ENCODE results near the gene CORT.
"Not testable (repeated sequence)": the region's sequence is repeated elsewhere in the genome, so short reads cannot be mapped to it uniquely, and the experiment has no call there.

The CORT gene

DNA sequence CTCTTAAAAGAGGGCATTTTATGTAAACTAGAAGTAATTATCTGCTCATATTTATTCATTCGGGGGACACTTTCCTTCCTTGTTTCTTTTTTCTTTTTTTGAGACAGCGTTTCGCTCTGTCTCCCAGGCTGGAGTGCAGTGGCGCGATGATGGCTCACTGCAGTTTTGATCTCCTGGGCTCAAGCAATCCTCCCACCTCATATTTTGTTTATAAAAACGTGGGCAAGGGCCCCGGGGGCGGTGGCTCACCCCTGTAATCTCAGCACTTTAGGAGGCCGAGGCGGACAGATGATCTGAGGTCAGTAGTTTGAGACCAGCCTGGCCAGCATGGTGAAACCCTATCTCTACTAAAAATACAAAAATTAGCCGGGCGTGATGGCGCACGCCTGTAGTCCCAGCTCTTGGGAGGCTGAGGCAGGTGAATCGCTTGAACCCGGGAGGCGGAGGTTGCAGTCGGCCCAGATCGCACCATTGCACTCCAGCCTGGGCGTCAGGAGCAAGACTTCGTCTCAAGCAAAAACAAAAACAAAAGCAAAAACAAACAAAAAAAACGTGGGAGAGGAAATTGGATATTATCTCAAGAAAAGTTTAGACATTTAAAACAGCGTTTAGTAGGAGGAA, 23.4 kb downstream of the CORT start:
- DNase-seq (ENCODE audit: low spot score in 2 of 2): no peak
- Histone ChIP-seq H3K27me3 (ENCODE audit: low read depth) (no peaks in the 10 kb centered on the region), H3K4me1 (peaks cover 19% of the 10 kb centered on the region), H3K4me3 (no peak overlapping the region), H3K9me3 (no peaks in the 10 kb centered on the region), H3K36me3 (replicated peaks) (peaks cover 13% of the 10 kb centered on the region)
- in situ Hi-C loops (cut with MboI; ENCODE audit: low sequenced_read_pairs): no loop called here

GRCh38 chr1:10474309-10474612, 24.4 kb downstream of the CORT start:
- DNase-seq (ENCODE audit: low spot score in 2 of 2); H3K27me3 ChIP-seq (ENCODE audit: low read depth); H3K36me3 ChIP-seq (replicated peaks); H3K9me3 ChIP-seq; in situ Hi-C loops (cut with MboI; ENCODE audit: low sequenced_read_pairs): not testable (repeated sequence)
- Histone ChIP-seq H3K4me3 (peak overlapping the region; percentile 84), H3K4me1 (peaks cover 19% of the 10 kb centered on the region)

- in situ Hi-C loops (cut with MboI; ENCODE audit: low sequenced_read_pairs): loop anchor here (25.0 kb wide), 1 partner anchor 88 kb away; the partner anchor contains the start of gene PGD
- H3K4me1 ChIP-seq: peaks cover 19% of the 10 kb centered on the region
Measured at GRCh38 chr1:10474613-10475507, 25.0 kb downstream of the CORT start, which contains the start of gene PEX14. Gene PEX14 (plus strand): TSS chr1:10474950. CDS start chr1:10474967, 17 bp downstream.

GRCh38 chr1:10475510-10475909, 25.7 kb downstream of the CORT start:
- DNase-seq (ENCODE audit: low spot score in 2 of 2): no peak
- Histone ChIP-seq H3K27me3 (ENCODE audit: low read depth) (no peaks in the 10 kb centered on the region), H3K4me3 (peak overlapping the region; percentile 84), H3K9me3 (no peaks in the 10 kb centered on the region), H3K4me1 (peaks cover 19% of the 10 kb centered on the region), H3K36me3 (replicated peaks) (no peaks in the 10 kb centered on the region)
- in situ Hi-C loops (cut with MboI; ENCODE audit: low sequenced_read_pairs): loop anchor here (25.0 kb wide), 1 partner anchor 88 kb away; the partner anchor contains the start of gene PGD

More at GRCh38 chr1:10474613-10475507, 25.0 kb downstream of the CORT start, which contains the start of gene PEX14:
- Histone ChIP-seq H3K27me3 (ENCODE audit: low read depth) (no peaks in the 10 kb centered on the region), H3K9me3 (no peaks in the 10 kb centered on the region), H3K4me3 (peak within 1 kb of the TSS; percentile 84), H3K36me3 (replicated peaks) (no peaks in the 10 kb centered on the region; the same call in 1 of the 2 replicates)
- DNase-seq (ENCODE audit: low spot score in 2 of 2): peak; percentile 92 to 95

DNA sequence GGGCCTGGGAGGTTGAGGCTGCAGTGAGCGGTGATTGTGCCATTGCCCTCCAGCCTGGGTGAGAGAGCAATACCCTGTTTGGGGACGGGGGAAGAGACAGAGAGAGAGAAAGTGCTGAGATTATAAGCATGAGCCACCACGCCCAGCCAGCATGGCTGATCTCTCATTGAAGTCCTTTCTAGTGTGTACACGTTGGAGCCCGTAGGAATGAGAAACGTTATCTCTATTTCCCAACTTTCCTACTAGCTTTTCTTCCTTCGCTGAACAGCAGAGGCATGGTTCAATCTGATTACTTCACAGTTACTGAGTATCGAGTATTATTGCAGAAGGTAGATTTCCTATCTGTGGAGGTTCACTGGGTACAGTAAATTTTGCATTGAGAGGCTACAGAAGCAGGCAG, 29.5 kb downstream of the CORT start:
- H3K9me3 ChIP-seq: no peaks in the 10 kb centered on the region
- H3K4me3 ChIP-seq: no peak overlapping the region
- in situ Hi-C loops (cut with MboI; ENCODE audit: low sequenced_read_pairs): loop anchor here (25.0 kb wide), 1 partner anchor 92 kb away; the partner anchor contains the start of gene PGD
- peaks cover 8% of the 10 kb centered on the region for H3K4me1 ChIP-seq
- no peaks in the 10 kb centered on the region for H3K36me3 ChIP-seq (replicated peaks)
- no peak for DNase-seq (ENCODE audit: low spot score in 2 of 2)
- no peaks in the 10 kb centered on the region for H3K27me3 ChIP-seq (ENCODE audit: low read depth)

- in situ Hi-C loops (cut with MboI; ENCODE audit: low sequenced_read_pairs): loop anchor here (25.0 kb wide), 1 partner anchor 93 kb away; the partner anchor contains the start of gene PGD
- DNase-seq (ENCODE audit: low spot score in 2 of 2): no peak
- Histone ChIP-seq H3K36me3 (replicated peaks) (no peaks in the 10 kb centered on the region), H3K9me3 (no peaks in the 10 kb centered on the region), H3K27me3 (ENCODE audit: low read depth) (no peaks in the 10 kb centered on the region), H3K4me1 (peaks cover 6% of the 10 kb centered on the region), H3K4me3 (no peak overlapping the region)
Measured at GRCh38 chr1:10480614-10481013, 30.8 kb downstream of the CORT start.

GRCh38 chr1:10484521-10484920, 34.7 kb downstream of the CORT start:
- H3K36me3 ChIP-seq (replicated peaks): no peaks in the 10 kb centered on the region
- no peaks in the 10 kb centered on the region for H3K27me3 ChIP-seq (ENCODE audit: low read depth)
- H3K9me3 ChIP-seq: peaks cover 4% of the 10 kb centered on the region; the same call in 1 of the 2 replicates
- in situ Hi-C loops (cut with MboI; ENCODE audit: low sequenced_read_pairs): loop anchor here (25.0 kb wide), 1 partner anchor 97 kb away; the partner anchor contains the start of gene PGD
- no peak overlapping the region for H3K4me3 ChIP-seq
- H3K4me1 ChIP-seq: peaks cover 3% of the 10 kb centered on the region; the same call in 1 of the 2 replicates
- no peak for DNase-seq (ENCODE audit: low spot score in 2 of 2)

DNA sequence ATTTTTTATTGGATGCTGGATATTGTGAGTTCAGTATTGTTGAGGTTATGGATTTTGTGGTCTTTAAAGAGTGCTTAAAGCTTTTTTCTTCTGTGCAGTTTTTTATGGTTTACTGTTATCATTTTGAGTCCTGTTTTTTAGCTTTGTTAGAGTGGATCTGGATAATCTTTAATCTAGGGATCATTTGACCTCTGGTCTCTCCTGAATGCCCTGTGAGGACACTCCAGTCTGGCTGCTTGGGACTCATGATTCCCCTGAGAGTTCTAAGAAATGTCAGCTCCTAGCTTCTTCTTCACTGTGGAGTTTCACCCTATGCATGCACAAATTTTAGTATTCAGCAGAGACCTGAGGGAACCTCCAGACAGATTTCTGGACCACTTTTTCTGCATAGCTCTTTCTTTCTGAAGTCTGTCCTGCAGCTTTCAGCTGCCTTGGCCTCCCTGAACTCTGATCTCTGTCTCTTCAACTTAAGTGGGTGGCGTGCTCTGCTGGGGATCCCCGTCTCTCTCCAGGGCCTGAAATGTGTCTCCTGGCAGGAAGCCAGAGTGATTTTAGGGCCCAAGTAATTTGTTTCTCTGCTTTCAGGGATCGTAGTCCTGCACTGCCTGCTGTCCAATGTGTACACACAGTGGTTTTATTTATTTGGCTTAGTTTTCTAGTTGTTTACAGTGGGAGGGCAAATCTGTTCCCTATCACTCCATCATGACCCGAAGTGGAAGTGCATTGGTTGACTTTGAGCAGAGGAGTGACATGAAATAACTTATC, 39.6 kb downstream of the CORT start:
- Histone ChIP-seq H3K36me3 (replicated peaks) (no peaks in the 10 kb centered on the region), H3K27me3 (ENCODE audit: low read depth) (no peaks in the 10 kb centered on the region), H3K4me1 (peaks cover 23% of the 10 kb centered on the region), H3K4me3 (no peak overlapping the region), H3K9me3 (peaks cover 4% of the 10 kb centered on the region; the same call in 1 of the 2 replicates)
- in situ Hi-C loops (cut with MboI; ENCODE audit: low sequenced_read_pairs): loop anchor here (25.0 kb wide), 1 partner anchor 102 kb away; the partner anchor contains the start of gene PGD
- no peak for DNase-seq (ENCODE audit: low spot score in 2 of 2)

GRCh38 chr1:10490286-10490970, 40.6 kb downstream of the CORT start:
- no peak overlapping the region for H3K4me3 ChIP-seq
- no peaks in the 10 kb centered on the region for H3K27me3 ChIP-seq (ENCODE audit: low read depth)
- H3K9me3 ChIP-seq: peaks cover 4% of the 10 kb centered on the region; the same call in 1 of the 2 replicates
- in situ Hi-C loops (cut with MboI; ENCODE audit: low sequenced_read_pairs): loop anchor here (25.0 kb wide), 1 partner anchor 103 kb away; the partner anchor contains the start of gene PGD
- peaks cover 26% of the 10 kb centered on the region for H3K4me1 ChIP-seq
- no peak for DNase-seq (ENCODE audit: low spot score in 2 of 2)
- no peaks in the 10 kb centered on the region for H3K36me3 ChIP-seq (replicated peaks)

DNA sequence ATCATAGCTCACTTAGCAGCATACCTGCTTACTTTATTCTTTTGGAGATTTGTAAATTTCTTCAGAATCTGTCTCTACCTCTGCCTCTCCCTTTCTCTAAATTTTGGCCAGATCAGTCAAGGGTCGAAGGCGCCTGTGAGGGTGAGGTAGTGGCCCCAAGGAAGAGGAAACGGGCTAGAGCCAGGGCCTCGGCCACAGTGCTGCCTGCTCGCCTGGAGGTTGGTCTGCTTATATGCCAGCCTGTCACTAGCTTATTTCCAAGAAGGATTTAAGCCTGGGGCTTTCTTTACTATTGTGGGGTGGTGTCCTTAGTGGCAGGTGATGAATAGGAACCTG, 44.6 kb downstream of the CORT start:
- in situ Hi-C loops (cut with MboI; ENCODE audit: low sequenced_read_pairs): loop anchor here (25.0 kb wide), 1 partner anchor 107 kb away; the partner anchor contains the start of gene PGD
- DNase-seq (ENCODE audit: low spot score in 2 of 2): no peak

DNA sequence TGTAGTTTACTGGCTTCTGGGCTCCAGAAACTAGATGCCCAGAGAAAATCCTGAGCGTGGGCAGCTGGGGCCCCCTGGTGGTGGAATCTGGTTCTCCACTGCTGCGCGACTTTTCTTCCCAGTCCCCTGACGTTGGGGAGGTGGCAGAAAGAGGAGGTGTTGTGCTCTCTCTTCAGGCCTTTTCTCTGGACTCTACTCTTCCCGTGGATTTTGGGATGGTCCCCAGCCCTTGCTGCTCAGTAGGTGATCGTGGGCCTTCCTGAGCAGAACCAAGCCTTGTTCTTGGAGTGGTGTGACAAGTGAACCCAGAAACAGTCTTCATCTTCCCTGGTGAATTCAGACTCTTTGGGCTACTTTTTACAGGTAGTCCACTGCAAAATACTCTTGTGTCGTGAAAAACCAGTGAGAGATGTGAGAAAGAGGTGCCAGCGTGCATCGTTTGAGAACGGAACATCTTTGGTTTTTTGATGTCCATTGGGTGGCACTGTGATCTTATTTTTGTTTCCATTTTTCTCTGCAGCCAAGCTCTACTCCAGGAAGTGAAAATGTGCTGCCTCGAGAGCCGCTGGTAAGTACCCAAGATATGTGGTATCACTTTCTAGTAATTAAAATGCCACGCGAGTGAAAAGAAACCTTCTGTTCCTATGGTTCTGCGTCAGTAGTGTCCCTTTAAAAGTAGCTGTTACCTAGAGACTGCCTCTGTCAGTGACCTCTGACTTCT, 45.1 kb downstream of the CORT start:
- Histone ChIP-seq H3K27me3 (ENCODE audit: low read depth) (no peaks in the 10 kb centered on the region), H3K4me1 (peaks cover 18% of the 10 kb centered on the region), H3K36me3 (replicated peaks) (peaks cover 8% of the 10 kb centered on the region), H3K9me3 (no peaks in the 10 kb centered on the region), H3K4me3 (no peak overlapping the region)
- in situ Hi-C loops (cut with MboI; ENCODE audit: low sequenced_read_pairs): loop anchor here (5.0 to 25.0 kb wide), 2 partner anchors 63 to 108 kb away; partner anchors contain the start of genes CENPS and PGD
- peak; percentile 54 to 87 for DNase-seq (ENCODE audit: low spot score in 2 of 2)

More for the DNA sequence above, 44.6 kb downstream of the CORT start:
- peaks cover 8% of the 10 kb centered on the region for H3K36me3 ChIP-seq (replicated peaks)
- H3K4me1 ChIP-seq: peaks cover 24% of the 10 kb centered on the region
- H3K27me3 ChIP-seq (ENCODE audit: low read depth): no peaks in the 10 kb centered on the region
- H3K4me3 ChIP-seq: no peak overlapping the region
- no peaks in the 10 kb centered on the region for H3K9me3 ChIP-seq

- DNase-seq (ENCODE audit: low spot score in 2 of 2): no peak
- peaks cover 8% of the 10 kb centered on the region for H3K36me3 ChIP-seq (replicated peaks)
- in situ Hi-C loops (cut with MboI; ENCODE audit: low sequenced_read_pairs): loop anchor here (5.0 to 25.0 kb wide), 2 partner anchors 63 to 108 kb away; partner anchors contain the start of genes CENPS and PGD
- H3K4me3 ChIP-seq: no peak overlapping the region
- no peaks in the 10 kb centered on the region for H3K9me3 ChIP-seq
- H3K27me3 ChIP-seq (ENCODE audit: low read depth): no peaks in the 10 kb centered on the region
- H3K4me1 ChIP-seq: peaks cover 14% of the 10 kb centered on the region
Measured at GRCh38 chr1:10495475-10495817, 45.6 kb downstream of the CORT start.

Data from HAP-1 (cell line).